ENCODE data around the gene FNDC3B.
"Not testable (repeated sequence)": the region's sequence is repeated elsewhere in the genome, so short reads cannot be mapped to it uniquely, and the experiment has no call there.

FNDC3B gene

DNA sequence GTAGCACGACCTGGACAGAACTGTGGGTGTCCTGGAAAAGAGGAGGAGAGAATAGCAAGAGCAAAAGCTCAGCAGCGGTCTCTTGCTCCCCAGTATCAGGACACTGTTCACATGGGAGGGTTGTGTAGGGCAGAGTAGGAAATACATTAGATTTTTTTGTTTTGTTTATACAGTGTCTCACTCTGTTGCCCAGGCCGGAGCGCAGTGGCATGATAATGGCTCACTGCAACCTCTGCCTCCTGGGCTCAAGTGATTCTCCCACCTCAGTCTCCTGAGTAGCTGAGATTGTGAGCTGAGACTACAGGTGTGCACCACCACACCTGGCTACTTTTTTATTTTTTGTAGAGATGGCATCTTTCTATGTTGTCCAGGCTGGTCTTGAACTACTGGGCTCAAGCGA, 53.3 kb downstream of the FNDC3B start:
- Histone ChIP-seq H3K79me2 (ENCODE audit: insufficient read depth, low read length) (no peaks in the 10 kb centered on the region), H4K20me1 (ENCODE audit: low read depth, low read length) (peaks cover 3% of the 10 kb centered on the region; the same call in 1 of the 2 replicates), H2AFZ (ENCODE audit: low read depth, low read length, severe bottlenecking) (no peak overlapping the region), H3F3A (ENCODE audit: insufficient read depth) (no peaks in the 10 kb centered on the region), H3K9ac (ENCODE audit: low read length) (no peak overlapping the region), H3K27ac (ENCODE audit: low read depth, low read length) (no peak overlapping the region), H3K9me3 (ENCODE audit: insufficient read depth, low read length) (no peaks in the 10 kb centered on the region), H3K4me2 (ENCODE audit: low read depth, low read length, poor library complexity, severe bottlenecking) (no peak overlapping the region), H3K36me3 (ENCODE audit: low read length) (no peaks in the 10 kb centered on the region), H3K4me3 (ENCODE audit: insufficient read depth, low read length, poor library complexity, severe bottlenecking) (no peak overlapping the region), H3K27me3 (ENCODE audit: low read length) (no peaks in the 10 kb centered on the region), H3K9me2 (replicated peaks; ENCODE audit: insufficient read depth, low read length) (no peaks in the 10 kb centered on the region)
- TF ChIP-seq, protein P1, sequence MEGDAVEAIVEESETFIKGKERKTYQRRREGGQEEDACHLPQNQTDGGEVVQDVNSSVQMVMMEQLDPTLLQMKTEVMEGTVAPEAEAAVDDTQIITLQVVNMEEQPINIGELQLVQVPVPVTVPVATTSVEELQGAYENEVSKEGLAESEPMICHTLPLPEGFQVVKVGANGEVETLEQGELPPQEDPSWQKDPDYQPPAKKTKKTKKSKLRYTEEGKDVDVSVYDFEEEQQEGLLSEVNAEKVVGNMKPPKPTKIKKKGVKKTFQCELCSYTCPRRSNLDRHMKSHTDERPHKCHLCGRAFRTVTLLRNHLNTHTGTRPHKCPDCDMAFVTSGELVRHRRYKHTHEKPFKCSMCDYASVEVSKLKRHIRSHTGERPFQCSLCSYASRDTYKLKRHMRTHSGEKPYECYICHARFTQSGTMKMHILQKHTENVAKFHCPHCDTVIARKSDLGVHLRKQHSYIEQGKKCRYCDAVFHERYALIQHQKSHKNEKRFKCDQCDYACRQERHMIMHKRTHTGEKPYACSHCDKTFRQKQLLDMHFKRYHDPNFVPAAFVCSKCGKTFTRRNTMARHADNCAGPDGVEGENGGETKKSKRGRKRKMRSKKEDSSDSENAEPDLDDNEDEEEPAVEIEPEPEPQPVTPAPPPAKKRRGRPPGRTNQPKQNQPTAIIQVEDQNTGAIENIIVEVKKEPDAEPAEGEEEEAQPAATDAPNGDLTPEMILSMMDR (IDR thresholded peaks at IDR 0.05; ENCODE audit: insufficient read depth, low read length, poor library complexity, severe bottlenecking), result no peak
- TF ChIP-seq EZH2phosphoT487 (conservative IDR thresholded peaks at IDR 0.05; ENCODE audit: low read length), result no peak

DNA sequence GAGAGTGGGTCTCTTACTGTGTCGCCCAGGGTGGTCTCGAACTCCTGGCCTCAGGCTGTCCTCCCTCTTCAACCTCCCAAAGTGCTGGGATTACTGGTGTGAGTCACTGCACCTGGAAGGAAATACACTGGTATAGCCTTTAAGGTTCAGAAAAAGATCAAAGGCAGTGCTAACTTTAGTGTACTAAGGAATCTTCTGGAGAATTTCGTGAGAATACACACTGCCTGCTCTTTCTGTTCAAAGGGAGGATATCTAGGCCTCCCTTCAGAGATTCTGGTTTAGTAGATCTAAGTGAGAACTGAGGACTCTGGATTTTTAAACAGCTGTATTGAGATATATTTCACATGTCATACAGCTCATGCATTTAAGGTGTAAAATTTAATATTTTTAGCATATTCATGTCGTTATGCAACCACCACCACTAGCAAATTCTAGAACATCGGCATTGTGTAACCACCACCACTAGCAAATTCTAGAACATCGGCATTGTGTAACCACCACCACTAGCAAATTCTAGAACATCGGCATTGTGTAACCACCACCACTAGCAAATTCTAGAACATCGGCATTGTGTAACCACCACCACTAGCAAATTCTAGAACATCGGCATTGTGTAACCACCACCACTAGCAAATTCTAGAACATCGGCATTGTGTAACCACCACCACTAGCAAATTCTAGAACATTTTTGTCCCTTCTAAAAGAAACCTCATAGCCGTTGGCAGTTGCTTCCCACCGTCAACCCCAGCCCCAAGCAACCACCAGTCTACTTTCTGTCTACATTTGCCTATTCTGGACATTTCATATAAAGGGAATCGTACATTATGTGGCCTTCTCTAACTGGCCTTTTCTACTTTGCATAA, 54.4 kb downstream of the FNDC3B start:
- not testable (repeated sequence) for H3F3A ChIP-seq (ENCODE audit: insufficient read depth); H3K27me3 ChIP-seq (ENCODE audit: low read length); H3K36me3 ChIP-seq (ENCODE audit: low read length); H3K9me2 ChIP-seq (replicated peaks; ENCODE audit: insufficient read depth, low read length); H2AFZ ChIP-seq (ENCODE audit: low read depth, low read length, severe bottlenecking); H3K4me3 ChIP-seq (ENCODE audit: insufficient read depth, low read length, poor library complexity, severe bottlenecking); H3K9ac ChIP-seq (ENCODE audit: low read length); H3K79me2 ChIP-seq (ENCODE audit: insufficient read depth, low read length); H3K4me2 ChIP-seq (ENCODE audit: low read depth, low read length, poor library complexity, severe bottlenecking); H4K20me1 ChIP-seq (ENCODE audit: low read depth, low read length); H3K27ac ChIP-seq (ENCODE audit: low read depth, low read length); H3K9me3 ChIP-seq (ENCODE audit: insufficient read depth, low read length)

DNA sequence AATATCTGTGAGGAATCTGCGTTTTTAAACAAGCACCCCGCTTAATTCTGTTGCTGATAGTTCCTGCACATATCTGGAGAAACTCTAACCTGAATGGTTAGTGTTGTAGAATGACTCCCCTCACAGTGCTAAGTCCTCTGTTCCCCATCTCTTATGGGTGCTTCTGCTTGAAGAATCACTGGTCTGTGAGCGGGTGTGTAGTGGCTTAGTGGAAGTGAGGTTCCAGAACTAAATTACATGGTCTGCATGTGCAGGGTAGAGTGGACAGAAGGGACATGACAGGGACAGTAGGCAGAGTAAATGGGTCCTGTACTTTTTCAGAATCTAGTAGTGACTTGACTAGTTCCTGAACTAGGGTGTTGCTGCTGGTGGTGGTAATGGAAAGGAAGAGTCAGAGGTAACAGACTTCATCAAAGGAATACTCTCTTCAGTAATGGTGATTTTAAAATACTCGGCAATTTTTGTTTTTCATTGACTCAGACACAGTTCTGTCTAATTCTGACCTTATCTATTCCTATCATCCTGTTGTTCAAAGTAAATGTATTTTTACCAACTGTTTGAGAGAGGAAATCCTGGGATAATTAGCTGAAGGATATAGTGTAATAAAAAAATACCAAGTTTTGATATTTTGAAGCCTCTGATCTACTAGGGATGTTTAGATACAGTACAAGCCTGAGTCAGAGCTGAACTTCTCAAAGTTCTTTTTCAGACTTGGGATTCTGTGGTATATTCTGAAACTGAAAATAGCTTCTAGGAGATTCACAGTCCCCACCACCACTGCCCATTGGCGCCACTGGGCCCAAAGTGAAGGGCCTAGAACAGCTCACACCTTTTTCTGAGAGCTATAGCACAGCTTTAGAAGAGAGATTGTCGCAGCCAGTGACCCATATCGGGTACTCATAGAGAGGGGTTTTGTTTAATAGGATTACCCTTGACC, 55.5 kb downstream of the FNDC3B start:
- Histone ChIP-seq H3K27ac (ENCODE audit: low read depth, low read length) (no peak overlapping the region), H3K4me3 (ENCODE audit: insufficient read depth, low read length, poor library complexity, severe bottlenecking) (no peak overlapping the region), H3K36me3 (ENCODE audit: low read length) (no peaks in the 10 kb centered on the region), H3K27me3 (ENCODE audit: low read length) (no peaks in the 10 kb centered on the region), H2AFZ (ENCODE audit: low read depth, low read length, severe bottlenecking) (no peak overlapping the region), H3K9me2 (replicated peaks; ENCODE audit: insufficient read depth, low read length) (no peaks in the 10 kb centered on the region), H3K79me2 (ENCODE audit: insufficient read depth, low read length) (no peaks in the 10 kb centered on the region), H3K4me2 (ENCODE audit: low read depth, low read length, poor library complexity, severe bottlenecking) (no peak overlapping the region), H3K9ac (ENCODE audit: low read length) (no peak overlapping the region), H3F3A (ENCODE audit: insufficient read depth) (no peaks in the 10 kb centered on the region), H3K9me3 (ENCODE audit: insufficient read depth, low read length) (no peaks in the 10 kb centered on the region), H4K20me1 (ENCODE audit: low read depth, low read length) (peaks cover 3% of the 10 kb centered on the region; the same call in 1 of the 2 replicates)
- TF ChIP-seq, protein P1 (IDR thresholded peaks at IDR 0.05; ENCODE audit: insufficient read depth, low read length, poor library complexity, severe bottlenecking), result no peak
- TF ChIP-seq EZH2phosphoT487 (conservative IDR thresholded peaks at IDR 0.05; ENCODE audit: low read length), result no peak

Data from SU-DHL-6 (cell line).